ENCODE measurements around the gene GLIS1.

GRCh38 chr1:53586765-53587164 is 152.2 kb downstream of the GLIS1 start:
- TF ChIP-seq POLR2AphosphoS5 (IDR thresholded peaks at IDR 0.05) (no peak), POLR2A (IDR thresholded peaks at IDR 0.05) (no peak)
- TF ChIP-seq, protein P1, sequence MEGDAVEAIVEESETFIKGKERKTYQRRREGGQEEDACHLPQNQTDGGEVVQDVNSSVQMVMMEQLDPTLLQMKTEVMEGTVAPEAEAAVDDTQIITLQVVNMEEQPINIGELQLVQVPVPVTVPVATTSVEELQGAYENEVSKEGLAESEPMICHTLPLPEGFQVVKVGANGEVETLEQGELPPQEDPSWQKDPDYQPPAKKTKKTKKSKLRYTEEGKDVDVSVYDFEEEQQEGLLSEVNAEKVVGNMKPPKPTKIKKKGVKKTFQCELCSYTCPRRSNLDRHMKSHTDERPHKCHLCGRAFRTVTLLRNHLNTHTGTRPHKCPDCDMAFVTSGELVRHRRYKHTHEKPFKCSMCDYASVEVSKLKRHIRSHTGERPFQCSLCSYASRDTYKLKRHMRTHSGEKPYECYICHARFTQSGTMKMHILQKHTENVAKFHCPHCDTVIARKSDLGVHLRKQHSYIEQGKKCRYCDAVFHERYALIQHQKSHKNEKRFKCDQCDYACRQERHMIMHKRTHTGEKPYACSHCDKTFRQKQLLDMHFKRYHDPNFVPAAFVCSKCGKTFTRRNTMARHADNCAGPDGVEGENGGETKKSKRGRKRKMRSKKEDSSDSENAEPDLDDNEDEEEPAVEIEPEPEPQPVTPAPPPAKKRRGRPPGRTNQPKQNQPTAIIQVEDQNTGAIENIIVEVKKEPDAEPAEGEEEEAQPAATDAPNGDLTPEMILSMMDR (IDR thresholded peaks at IDR 0.05): no peak
